HCT116 (cell line): ENCODE measurements around the gene APAF1. TPM values are rescaled to one million over a fixed set of nuclear protein-coding genes. Genes with fewer than 3 reads are reported as not detected.

Source experiments
- ATAC-seq: fragments of 200-7000 bp; cut with Tn5 transposase; 2 replicates; pipeline ENCODE4 v1.9.1; 2020; ENCODE audit warnings: mild to moderate bottlenecking, moderate library complexity
- BruUV-seq: library from RNA; stranded (reverse); fragments of 400-500 nt; replicated peaks from 2 replicates; lab custom pipeline; 2021; lab: Mats Ljungman, UMichigan
- CTCF ChIA-PET: fragments of 300-600 bp; sonication (Branson Sonifier 250); formaldehyde crosslinking; loops from one replicate; lab custom pipeline; 2021; ENCODE audit warnings: antibody characterized with exemption; lab: Charles Lee
- POLR2A ChIA-PET: fragments of 300-600, 350-600 bp; sonication (Branson Sonifier 250); formaldehyde crosslinking; loops from one replicate; lab custom pipeline; 2021; ENCODE audit warnings: antibody characterized with exemption; lab: Charles Lee
- RAD21 ChIA-PET, 2 experiments: fragments of 300-600 bp; sonication (Branson Sonifier 250); formaldehyde crosslinking; loops; one replicate each; lab custom pipeline; 2023; ENCODE audit warnings: low total read pairs in 2 of 2; ENCODE audit not compliant: uncharacterized antibody in 2 of 2, unreplicated experiment in 2 of 2, low non-redundant PET in 1 of 2; lab: Charles Lee
- DNase-seq: peaks from one replicate; pipeline ENCODE4 v3.0.0-alpha.2; 2010; ENCODE audit warnings: low read depth, low spot score
- H2AFZ ChIP-seq: fragments of 200-600 bp; shearing (Covaris generic), sonication (generic); 2 replicates; pipeline ENCODE4 v1.6.1; 2017; ENCODE audit warnings: low read depth, mixed run types, mixed read lengths, antibody characterized with exemption, low read length; ENCODE audit not compliant: poor library complexity, severe bottlenecking
- H3K27ac ChIP-seq: 2 replicates; pipeline ENCODE4 v1.5.1; 2012; ENCODE audit warnings: low read depth, low read length
- H3K27me3 ChIP-seq: fragments of 200-600 bp; sonication (generic); 2 replicates; pipeline ENCODE4 v1.6.1; 2016; ENCODE audit warnings: mixed run types, low read length, mixed read lengths; ENCODE audit not compliant: insufficient read depth
- H3K36me3 ChIP-seq, 2 experiments: fragments of 200-500 bp in 1 of 2; fragments of 200-600 bp in 1 of 2; sonication (Bioruptor generic) in 1 of 2; sonication (generic) in 1 of 2; 2 replicates each; pipeline versions ENCODE4 v1.5.1 to v1.6.1; 2014 to 2016; ENCODE audit warnings: low read length in 2 of 2, inconsistent platforms in 1 of 2, mixed read lengths in 1 of 2, mixed run types in 1 of 2; ENCODE audit not compliant: insufficient read depth in 2 of 2, control insufficient read depth in 1 of 2
- H3K4me1 ChIP-seq, 2 experiments: fragments of 200-600 bp in 1 of 2; sonication (generic) in 1 of 2; 2 replicates each; pipeline versions ENCODE4 v1.5.1 to v1.6.1; 2012 to 2017; ENCODE audit warnings: low read length in 2 of 2, inconsistent platforms in 1 of 2, mild to moderate bottlenecking in 1 of 2, mixed read lengths in 1 of 2, mixed run types in 1 of 2, moderate library complexity in 1 of 2; ENCODE audit not compliant: insufficient read depth in 2 of 2, control insufficient read depth in 1 of 2
- H3K4me2 ChIP-seq: fragments of 200-600 bp; sonication (generic); 2 replicates; pipeline ENCODE4 v1.6.1; 2017; ENCODE audit warnings: mixed run types, low read length, mixed read lengths
- H3K4me3 ChIP-seq, 2 experiments: fragments of 200-600 bp in 1 of 2; sonication (generic) in 1 of 2; replicated peaks in 1 of 2; 2 replicates each; pipeline ENCODE4 v1.5.1; 2011 to 2016; ENCODE audit warnings: low read length in 2 of 2, control low read depth in 1 of 2, low read depth in 1 of 2, mild to moderate bottlenecking in 1 of 2, mixed read lengths in 1 of 2, mixed run types in 1 of 2
- H3K79me2 ChIP-seq: fragments of 200-600 bp; sonication (generic); 2 replicates; pipeline ENCODE4 v1.6.1; 2017; ENCODE audit warnings: mild to moderate bottlenecking, mixed run types, low read length, moderate library complexity, mixed read lengths; ENCODE audit not compliant: insufficient read depth
- H3K9ac ChIP-seq: fragments of 200-600 bp; sonication (generic); 2 replicates; pipeline ENCODE4 v1.6.1; 2016; ENCODE audit warnings: low read length, mixed read lengths
- H3K9me2 ChIP-seq: fragments of 200-600 bp; sonication (generic), shearing (Covaris generic); 2 replicates; pipeline ENCODE4 v1.6.1; 2017; ENCODE audit warnings: mixed run types, mild to moderate bottlenecking, moderate library complexity; ENCODE audit not compliant: insufficient read depth
- H3K9me3 ChIP-seq, 2 experiments: fragments of 200-500 bp in 1 of 2; fragments of 200-600 bp in 1 of 2; sonication (Bioruptor generic) in 1 of 2; sonication (generic) in 1 of 2; 2 replicates each; pipeline ENCODE4 v1.6.1; 2014 to 2017; ENCODE audit warnings: low read length in 2 of 2, mixed read lengths in 2 of 2, inconsistent platforms in 1 of 2, low read depth in 1 of 2, mild to moderate bottlenecking in 1 of 2, mixed run types in 1 of 2, moderate library complexity in 1 of 2; ENCODE audit not compliant: control insufficient read depth in 1 of 2, insufficient read depth in 1 of 2
- H4K20me1 ChIP-seq: fragments of 200-600 bp; sonication (generic), shearing (Covaris generic); 2 replicates; pipeline ENCODE4 v1.6.1; 2017; ENCODE audit warnings: mixed run types, mild to moderate bottlenecking, moderate library complexity; ENCODE audit not compliant: insufficient read depth
- ATF3 ChIP-seq: IDR thresholded peaks from 2 replicates; pipeline ENCODE4 v1.6.1; 2012
- CEBPB ChIP-seq: IDR thresholded peaks from 2 replicates; pipeline ENCODE4 v1.6.1; 2012; ENCODE audit warnings: low read depth
- CTCF ChIP-seq, 3 experiments: fragments of 200-600 bp in 1 of 3; sonication (generic) in 1 of 3; IDR thresholded peaks in 2 of 3; conservative IDR thresholded peaks in 1 of 3; 2 replicates each; pipeline ENCODE4 v1.5.1; 2012 to 2017; ENCODE audit warnings: low read depth in 2 of 3, low read length in 2 of 3, antibody characterized with exemption in 1 of 3, borderline replicate concordance in 1 of 3, control low read depth in 1 of 3, mild to moderate bottlenecking in 1 of 3, mixed read lengths in 1 of 3, mixed run types in 1 of 3, moderate library complexity in 1 of 3; ENCODE audit not compliant: insufficient read depth in 1 of 3
- EGR1 ChIP-seq: IDR thresholded peaks from 2 replicates; pipeline ENCODE4 v1.6.1; 2012; ENCODE audit warnings: low read depth
- ELF1 ChIP-seq: IDR thresholded peaks from 2 replicates; pipeline ENCODE4 v1.6.1; 2012; ENCODE audit warnings: low read depth, borderline replicate concordance
- FOSL1 ChIP-seq: IDR thresholded peaks from 2 replicates; pipeline ENCODE4 v1.6.1; 2012; ENCODE audit warnings: low read depth
- JUND ChIP-seq: IDR thresholded peaks from 2 replicates; pipeline ENCODE4 v1.6.1; 2012
- MAX ChIP-seq: IDR thresholded peaks from 2 replicates; pipeline ENCODE4 v1.6.1; 2012
- POLR2A ChIP-seq: IDR thresholded peaks from 2 replicates; pipeline ENCODE4 v1.7.0; 2011; ENCODE audit warnings: borderline replicate concordance; ENCODE audit not compliant: insufficient read depth, insufficient read length; ENCODE audit errors: extremely low read depth
- POLR2AphosphoS5 ChIP-seq: IDR thresholded peaks from 2 replicates; pipeline ENCODE4 v1.6.1; 2011; ENCODE audit warnings: mild to moderate bottlenecking, low read depth, low read length, moderate library complexity
- RAD21 ChIP-seq: IDR thresholded peaks from 2 replicates; pipeline ENCODE4 v1.6.1; 2012; ENCODE audit warnings: low read depth, mild to moderate bottlenecking
- REST ChIP-seq: IDR thresholded peaks from 2 replicates; pipeline ENCODE4 v1.6.1; 2012; ENCODE audit warnings: low read depth
- SP1 ChIP-seq: IDR thresholded peaks from 2 replicates; pipeline ENCODE4 v1.6.1; 2012; ENCODE audit warnings: low read depth
- SRF ChIP-seq: IDR thresholded peaks from 2 replicates; pipeline ENCODE4 v1.6.1; 2012; ENCODE audit warnings: low read depth
- ZFX ChIP-seq: fragments of 450-650 bp; IDR thresholded peaks from 2 replicates; pipeline ENCODE4 v1.6.1; 2017
- ZNF274 ChIP-seq: fragments of 200-500 bp; sonication (Bioruptor generic); IDR thresholded peaks from 2 replicates; pipeline ENCODE4 v1.6.1; 2014; ENCODE audit warnings: mild to moderate bottlenecking, low read depth, low read length, inconsistent platforms
- intact Hi-C: fragments of 100-400 bp; cut with micrococcal nuclease; formaldehyde crosslinking; loops from 2 replicates; pipeline ENCODE4 v1.10.0; 2022
- total RNA-seq: library from RNA; stranded (reverse); gene quantifications from one replicate; pipeline ENCODE4 v1.2.1, GENCODE V29; 2021; ENCODE audit not compliant: unreplicated experiment

The APAF1 gene
- total RNA-seq, 1 experiment from 2014 or later = 13.9 TPM

GRCh38 chr12:98771811-98772752 is 127.0 kb downstream of the APAF1 start:
- no peak for TF ChIP-seq EGR1
- no peak for TF ChIP-seq CEBPB
- no peak for TF ChIP-seq MAX
- no peak for TF ChIP-seq ELF1
- TF ChIP-seq FOSL1 = no peak
- no peak for TF ChIP-seq POLR2AphosphoS5
- TF ChIP-seq POLR2A = no peak
- TF ChIP-seq REST = no peak
- TF ChIP-seq ZNF274 = no peak
- no peak for TF ChIP-seq SP1
- no peak for TF ChIP-seq SRF
- TF ChIP-seq JUND = no peak
- TF ChIP-seq RAD21 = no peak
- TF ChIP-seq CTCF (IDR thresholded peaks at IDR 0.05 in 2 of 3, conservative IDR thresholded peaks at IDR 0.05 in 1 of 3; ENCODE audit: borderline replicate concordance in 1 of 3, insufficient read depth in 1 of 3, low read depth in 2 of 3, low read length in 2 of 3) = no peak
- no peak for TF ChIP-seq ZFX
- no peak for TF ChIP-seq ATF3
- H3K36me3 ChIP-seq = no peaks in the 10 kb centered on the region
- no peak overlapping the region for H3K4me2 ChIP-seq
- H2AFZ ChIP-seq = no peak overlapping the region
- H3K27me3 ChIP-seq = peaks cover 12% of the 10 kb centered on the region
- ChIA-PET CTCF (no interaction called here), RAD21 (no interaction called here), POLR2A (no interaction called here)
- no peak overlapping the region for H3K9ac ChIP-seq
- H3K4me3 ChIP-seq = no peak overlapping the region
- no TSS peak for BruUV-seq
- DNase-seq (no peak), ATAC-seq (no peak)
- intact Hi-C loops = no loop called here
- H3K9me3 ChIP-seq = no peaks in the 10 kb centered on the region
- H3K4me1 ChIP-seq = no peaks in the 10 kb centered on the region
- no peak overlapping the region for H3K27ac ChIP-seq
- H3K79me2 ChIP-seq = no peaks in the 10 kb centered on the region
- H4K20me1 ChIP-seq = no peaks in the 10 kb centered on the region
- no peaks in the 10 kb centered on the region for H3K9me2 ChIP-seq
